Activated T-cell treated with anti-CD3 and anti-CD28 coated beads, Interleukin-2, amount 50 U/mL, for 4 hours (primary cell): Measurements from ENCODE around the gene MUC3A. TPM values are rescaled to one million over a fixed set of nuclear protein-coding genes. Genes with fewer than 3 reads are reported as not detected.
"Not testable (repeated sequence)": the region's sequence is repeated elsewhere in the genome, so short reads cannot be mapped to it uniquely, and the experiment has no call there.

Experiments
- ATAC-seq, 2 donors: fragments of 200-7000 bp; cut with Tn5 transposase; one replicate each; pipeline ENCODE4 v1.10.0; 2021
- DNase-seq: peaks from one replicate; pipeline ENCODE4 v3.0.0-alpha.2; 2020
- H3K27me3 Mint-ChIP-seq: one replicate; pipeline ENCODE4 v1.8.0; 2021; ENCODE audit warnings: low read depth, mixed read lengths
- H3K36me3 Mint-ChIP-seq: one replicate; pipeline ENCODE4 v1.8.0; 2022; ENCODE audit warnings: mixed read lengths; ENCODE audit not compliant: insufficient read depth
- H3K4me1 Mint-ChIP-seq: one replicate; pipeline ENCODE4 v1.8.0; 2021; ENCODE audit warnings: low read depth, mixed read lengths
- H3K4me3 Mint-ChIP-seq: one replicate; pipeline ENCODE4 v1.8.0; 2021; ENCODE audit warnings: mild to moderate bottlenecking, moderate library complexity, mixed read lengths
- H3K9me3 Mint-ChIP-seq: one replicate; pipeline ENCODE4 v1.8.0; 2021; ENCODE audit warnings: mixed read lengths
- total RNA-seq, 3 donors: library from RNA; stranded (reverse); gene quantifications; one replicate each; pipeline ENCODE4 v1.2.1, GENCODE V29; 2021

MUC3A gene
- total RNA-seq, 3 donors from 2014 or later = 0.16 TPM; not detected in 2

- H3K4me1 Mint-ChIP-seq = no peaks in the 10 kb centered on the region
- H3K4me3 Mint-ChIP-seq = no peak overlapping the region
- DNase-seq (no peak), ATAC-seq (no peak)
- peaks cover 15% of the 10 kb centered on the region for H3K27me3 Mint-ChIP-seq
- H3K9me3 Mint-ChIP-seq = peaks cover 7% of the 10 kb centered on the region
- no peaks in the 10 kb centered on the region for H3K36me3 Mint-ChIP-seq
These were observed 15.6 kb upstream of the MUC3A start for GRCh38 chr7:100933734-100934133.

DNA sequence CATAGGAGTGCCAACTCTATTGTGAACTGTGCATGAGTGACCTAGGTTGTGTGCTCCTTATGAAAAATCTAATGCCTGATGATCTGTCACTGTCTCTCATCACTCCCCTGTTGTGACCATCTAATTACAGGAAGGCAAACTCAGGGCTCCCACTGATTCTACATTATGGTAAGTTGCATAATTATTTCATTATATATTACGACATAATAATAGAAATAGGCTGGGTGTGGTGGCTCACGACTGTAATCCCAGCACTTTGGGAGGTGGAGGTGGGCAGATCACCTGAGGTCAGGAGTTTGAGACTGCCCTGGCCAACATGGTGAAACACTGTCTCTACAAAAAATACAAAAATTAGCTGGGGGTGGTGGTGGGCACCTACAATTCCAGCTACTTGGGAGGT is 14.0 kb upstream of the MUC3A start:
- H3K4me3 Mint-ChIP-seq, ATAC-seq, H3K36me3 Mint-ChIP-seq, DNase-seq, H3K4me1 Mint-ChIP-seq: not testable (repeated sequence)
- peaks cover 11% of the 10 kb centered on the region for H3K9me3 Mint-ChIP-seq
- H3K27me3 Mint-ChIP-seq = peaks cover 15% of the 10 kb centered on the region

GRCh38 chr7:100936167-100936566 is 13.2 kb upstream of the MUC3A start:
- DNase-seq, H3K4me1 Mint-ChIP-seq, H3K36me3 Mint-ChIP-seq, H3K4me3 Mint-ChIP-seq, ATAC-seq: not testable (repeated sequence)
- peaks cover 15% of the 10 kb centered on the region for H3K27me3 Mint-ChIP-seq
- peaks cover 11% of the 10 kb centered on the region for H3K9me3 Mint-ChIP-seq

GRCh38 chr7:100942045-100942774 is 7.1 kb upstream of the MUC3A start:
- no peaks in the 10 kb centered on the region for H3K4me1 Mint-ChIP-seq
- no peak for DNase-seq
- ATAC-seq = no peak
- H3K27me3 Mint-ChIP-seq = peaks cover 22% of the 10 kb centered on the region
- peaks cover 4% of the 10 kb centered on the region for H3K9me3 Mint-ChIP-seq
- H3K4me3 Mint-ChIP-seq = no peak overlapping the region
- no peaks in the 10 kb centered on the region for H3K36me3 Mint-ChIP-seq

DNA sequence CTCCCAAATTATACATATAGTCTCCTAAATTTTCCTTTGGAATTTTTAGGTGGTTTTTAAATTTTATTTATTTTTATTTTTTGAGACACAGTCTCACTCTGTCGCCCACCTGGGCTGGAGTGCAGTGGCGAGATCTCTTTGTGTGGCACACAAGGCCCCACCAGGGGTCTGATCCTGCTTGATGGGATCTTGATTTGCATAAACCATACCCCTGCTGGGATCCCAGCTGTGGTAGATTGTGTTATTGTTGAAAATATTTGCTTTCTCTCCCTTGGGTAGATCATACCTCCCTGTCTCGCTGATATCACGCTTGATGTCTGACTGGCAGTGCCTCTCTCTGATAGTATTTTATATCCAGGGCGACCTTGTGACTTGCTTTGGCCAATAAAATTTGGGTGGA is 5.6 kb upstream of the MUC3A start:
- peaks cover 4% of the 10 kb centered on the region for H3K9me3 Mint-ChIP-seq
- H3K36me3 Mint-ChIP-seq = no peaks in the 10 kb centered on the region
- ATAC-seq (no peak), DNase-seq (no peak)
- peaks cover 20% of the 10 kb centered on the region for H3K27me3 Mint-ChIP-seq
- no peak overlapping the region for H3K4me3 Mint-ChIP-seq
- H3K4me1 Mint-ChIP-seq = no peaks in the 10 kb centered on the region

- H3K27me3 Mint-ChIP-seq = peaks cover 24% of the 10 kb centered on the region
- no peaks in the 10 kb centered on the region for H3K36me3 Mint-ChIP-seq
- H3K4me3 Mint-ChIP-seq = no peak overlapping the region
- H3K9me3 Mint-ChIP-seq = peaks cover 2% of the 10 kb centered on the region
- DNase-seq = no peak
- no peaks in the 10 kb centered on the region for H3K4me1 Mint-ChIP-seq
- ATAC-seq = no peak
These were observed 5.2 kb upstream of the MUC3A start for GRCh38 chr7:100944138-100944537.

GRCh38 chr7:100946111-100946510 is 3.2 kb upstream of the MUC3A start:
- no peaks in the 10 kb centered on the region for H3K9me3 Mint-ChIP-seq
- no peak for DNase-seq
- H3K4me1 Mint-ChIP-seq = no peaks in the 10 kb centered on the region
- H3K4me3 Mint-ChIP-seq = no peak overlapping the region
- H3K36me3 Mint-ChIP-seq = no peaks in the 10 kb centered on the region
- peaks cover 35% of the 10 kb centered on the region for H3K27me3 Mint-ChIP-seq
- no peak for ATAC-seq

GRCh38 chr7:100946766-100947365 is 2.5 kb upstream of the MUC3A start:
- H3K4me1 Mint-ChIP-seq = no peaks in the 10 kb centered on the region
- ATAC-seq (no peak), DNase-seq (no peak)
- H3K9me3 Mint-ChIP-seq = no peaks in the 10 kb centered on the region
- H3K4me3 Mint-ChIP-seq = no peak overlapping the region
- peaks cover 35% of the 10 kb centered on the region for H3K27me3 Mint-ChIP-seq
- H3K36me3 Mint-ChIP-seq = no peaks in the 10 kb centered on the region

- Mint-ChIP-seq H3K36me3 (no peaks in the 10 kb centered on the region), H3K4me3 (no peak overlapping the region), H3K4me1 (no peaks in the 10 kb centered on the region), H3K27me3 (peaks cover 35% of the 10 kb centered on the region), H3K9me3 (no peaks in the 10 kb centered on the region)
- no peak for ATAC-seq
- no peak for DNase-seq
These were observed 1.5 kb upstream of the MUC3A start for GRCh38 chr7:100947792-100948191.

DNA sequence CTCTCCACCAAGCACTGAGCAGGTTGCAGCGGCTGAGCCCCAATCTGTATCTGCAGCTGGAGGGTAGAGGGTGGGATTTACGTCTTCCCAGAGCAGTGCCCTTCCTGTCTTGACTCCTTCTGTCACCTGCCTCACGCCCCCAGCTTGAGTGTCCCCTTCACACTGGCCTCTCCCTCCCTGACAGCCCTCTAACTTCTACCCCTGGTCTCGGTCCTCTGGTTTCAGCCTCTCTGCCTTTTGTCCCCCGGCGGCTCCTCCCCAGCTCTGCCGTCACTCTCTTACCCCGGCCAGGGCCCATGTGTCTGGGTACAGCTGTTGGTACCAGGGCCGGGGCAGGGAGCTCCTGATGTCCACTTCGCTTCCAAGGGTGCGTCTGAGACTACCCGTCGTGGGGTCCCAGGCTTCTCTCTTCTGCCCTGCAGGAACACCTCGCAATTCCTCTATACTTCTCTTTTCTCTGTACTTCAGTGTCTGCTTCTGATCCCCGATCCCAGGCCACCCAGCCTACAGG is 654 bp downstream of the MUC3A start:
- peaks cover 31% of the 10 kb centered on the region for H3K27me3 Mint-ChIP-seq
- ATAC-seq (no peak), DNase-seq (no peak)
- H3K4me1 Mint-ChIP-seq = no peaks in the 10 kb centered on the region
- H3K4me3 Mint-ChIP-seq = no peak overlapping the region
- no peaks in the 10 kb centered on the region for H3K36me3 Mint-ChIP-seq
- no peaks in the 10 kb centered on the region for H3K9me3 Mint-ChIP-seq

DNA sequence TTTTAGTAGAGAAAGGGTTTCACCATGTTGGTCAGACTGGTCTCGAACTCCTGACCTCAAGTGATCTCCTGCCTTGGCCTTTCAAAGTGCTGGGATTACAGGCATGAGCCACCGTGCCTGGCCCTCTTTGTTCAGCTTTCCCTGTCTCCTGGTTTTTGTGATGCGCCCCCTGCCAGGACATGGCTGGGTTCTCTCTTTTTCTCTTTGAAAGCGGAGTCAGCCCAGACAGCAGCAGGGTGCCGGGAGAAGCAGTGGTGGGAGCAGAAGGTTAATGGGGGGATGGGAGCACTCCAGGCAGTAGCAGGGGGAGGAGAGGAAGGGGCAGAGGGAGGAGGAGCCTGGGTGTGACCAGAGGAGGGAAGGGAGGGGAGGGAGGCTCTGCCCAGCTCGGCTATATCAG is 1.8 kb downstream of the MUC3A start:
- Mint-ChIP-seq H3K9me3 (no peaks in the 10 kb centered on the region), H3K36me3 (no peaks in the 10 kb centered on the region), H3K4me3 (no peak overlapping the region), H3K4me1 (no peaks in the 10 kb centered on the region), H3K27me3 (peaks cover 21% of the 10 kb centered on the region)
- DNase-seq (no peak), ATAC-seq (no peak)

DNA sequence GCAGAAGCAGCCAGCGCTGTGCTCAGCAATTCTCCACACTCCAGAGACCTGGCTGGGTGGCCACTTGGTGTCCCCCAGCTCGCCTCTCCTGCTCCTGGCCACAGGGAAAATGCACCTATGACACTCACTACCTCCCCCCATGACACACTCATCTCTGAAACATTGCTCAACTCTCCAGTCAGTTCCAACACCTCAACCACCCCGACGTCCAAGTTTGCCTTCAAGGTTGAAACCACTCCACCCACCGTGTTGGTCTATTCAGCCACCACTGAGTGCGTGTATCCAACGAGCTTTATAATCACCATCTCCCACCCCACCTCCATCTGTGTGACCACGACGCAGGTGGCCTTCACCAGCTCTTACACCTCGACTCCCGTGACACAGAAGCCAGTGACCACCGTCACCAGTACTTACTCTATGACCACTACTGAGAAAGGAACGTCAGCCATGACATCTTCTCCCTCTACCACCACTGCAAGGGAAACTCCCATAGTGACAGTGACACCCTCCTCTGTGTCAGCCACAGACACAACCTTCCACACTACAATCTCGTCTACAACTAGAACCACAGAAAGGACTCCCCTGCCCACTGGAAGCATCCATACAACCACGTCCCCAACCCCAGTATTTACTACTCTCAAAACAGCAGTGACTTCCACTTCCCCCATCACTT is 2.7 kb downstream of the MUC3A start:
- Mint-ChIP-seq H3K4me3 (no peak overlapping the region), H3K9me3 (no peaks in the 10 kb centered on the region), H3K27me3 (peaks cover 15% of the 10 kb centered on the region), H3K36me3 (no peaks in the 10 kb centered on the region), H3K4me1 (no peaks in the 10 kb centered on the region)
- ATAC-seq (peak; percentile 19 to 42), DNase-seq (no peak)

DNA sequence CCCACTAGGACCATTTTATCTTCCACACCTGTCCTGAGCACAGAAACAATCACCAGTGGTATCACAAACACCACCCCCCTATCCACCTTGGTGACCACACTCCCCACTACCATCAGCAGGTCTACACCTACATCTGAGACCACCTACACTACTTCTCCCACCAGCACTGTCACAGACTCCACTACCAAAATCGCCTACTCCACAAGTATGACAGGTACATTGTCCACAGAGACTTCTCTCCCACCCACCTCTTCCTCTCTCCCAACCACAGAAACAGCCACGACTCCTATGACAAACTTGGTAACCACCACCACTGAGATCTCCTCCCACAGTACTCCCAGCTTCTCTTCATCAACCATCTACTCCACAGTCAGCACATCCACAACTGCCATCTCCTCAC is 3.3 kb downstream of the MUC3A start:
- ATAC-seq = no peak
- no peaks in the 10 kb centered on the region for H3K9me3 Mint-ChIP-seq
- no peak overlapping the region for H3K4me3 Mint-ChIP-seq

DNA sequence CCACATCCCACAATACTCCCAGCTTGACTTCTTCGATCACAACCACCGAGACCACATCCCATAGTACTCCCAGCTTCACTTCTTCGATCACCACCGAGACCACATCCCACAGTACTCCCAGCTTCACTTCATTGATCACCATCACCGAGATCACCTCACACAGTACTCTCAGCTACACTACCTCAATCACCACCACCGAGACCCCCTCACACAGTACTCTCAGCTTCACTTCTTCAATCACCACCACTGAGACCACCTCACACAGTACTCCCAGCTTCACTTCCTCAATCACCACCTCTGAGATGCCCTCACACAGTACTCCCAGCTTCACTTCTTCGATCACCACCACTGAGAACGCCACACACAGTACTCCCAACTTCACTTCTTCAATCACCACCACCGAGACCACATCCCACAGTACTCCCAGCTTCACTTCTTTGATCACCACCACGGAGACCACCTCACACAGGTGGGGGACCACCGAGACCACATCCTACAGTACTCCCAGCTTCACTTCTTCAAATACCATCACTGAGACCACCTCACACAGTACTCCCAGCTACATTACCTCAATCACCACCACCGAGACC is 8.6 kb downstream of the MUC3A start:
- DNase-seq = no peak
- no peaks in the 10 kb centered on the region for H3K4me1 Mint-ChIP-seq
- no peak for ATAC-seq

More for the DNA sequence above, 3.3 kb downstream of the MUC3A start:
- Mint-ChIP-seq H3K4me1 (no peaks in the 10 kb centered on the region), H3K27me3 (peaks cover 15% of the 10 kb centered on the region), H3K36me3 (no peaks in the 10 kb centered on the region)
- no peak for DNase-seq

More for the DNA sequence above, 8.6 kb downstream of the MUC3A start:
- Mint-ChIP-seq H3K4me3 (no peak overlapping the region), H3K36me3 (no peaks in the 10 kb centered on the region), H3K27me3 (peaks cover 6% of the 10 kb centered on the region), H3K9me3 (no peaks in the 10 kb centered on the region)
